H1 (cell line): ENCODE measurements around the gene PREX1. TPM values are rescaled to one million over a fixed set of nuclear protein-coding genes. Genes with fewer than 3 reads are reported as not detected.

ENCODE experiments used
- CTCF ChIA-PET: fragments of 300-600 bp; sonication (Branson Sonifier 250); formaldehyde crosslinking; loops from one replicate; lab custom pipeline; 2021; ENCODE audit not compliant: partially characterized antibody; lab: Charles Lee
- POLR2A ChIA-PET: fragments of 300-600 bp; sonication (Branson Sonifier 250); formaldehyde crosslinking; loops from one replicate; lab custom pipeline; 2021; ENCODE audit warnings: inconsistent platforms; ENCODE audit not compliant: partially characterized antibody; lab: Charles Lee
- DNase-seq, 2 experiments: peaks; one replicate each; pipeline versions ENCODE4 v3.0.0 to v3.0.0-alpha.2; 2010 to 2022; ENCODE audit warnings: low spot score in 2 of 2, low read depth in 1 of 2, mixed read lengths in 1 of 2
- FAIRE-seq: peaks from 2 replicates; lab custom pipeline; 2011; peaks lifted over from hg19 to GRCh38; lab: Jason Lieb, UNC
- H2AFZ ChIP-seq: 2 replicates; pipeline ENCODE4 v1.8.1; 2012; ENCODE audit warnings: low read length, inconsistent platforms
- H2AK5ac ChIP-seq: 2 replicates; pipeline ENCODE4 v1.6.1; 2013; ENCODE audit warnings: low read depth, low read length
- H2BK120ac ChIP-seq: replicated peaks from 2 replicates; pipeline ENCODE3; 2013; ENCODE audit warnings: low read depth, low read length, inconsistent platforms
- H2BK12ac ChIP-seq: 2 replicates; pipeline ENCODE4 v1.6.1; 2013; ENCODE audit warnings: low read depth, low read length
- H2BK15ac ChIP-seq: 2 replicates; pipeline ENCODE4 v1.6.1; 2013; ENCODE audit warnings: low read length
- H2BK20ac ChIP-seq: 2 replicates; pipeline ENCODE4 v1.6.1; 2013; ENCODE audit warnings: low read length
- H2BK5ac ChIP-seq: 2 replicates; pipeline ENCODE4 v1.6.1; 2013; ENCODE audit warnings: low read depth, low read length
- H3K14ac ChIP-seq: 2 replicates; pipeline ENCODE4 v1.6.1; 2013; ENCODE audit warnings: inconsistent platforms; ENCODE audit not compliant: insufficient read length
- H3K18ac ChIP-seq: 2 replicates; pipeline ENCODE4 v1.6.1; 2013; ENCODE audit warnings: low read length; ENCODE audit errors: extremely low read depth
- H3K23ac ChIP-seq: 2 replicates; pipeline ENCODE4 v1.6.1; 2013; ENCODE audit warnings: inconsistent platforms; ENCODE audit not compliant: insufficient read length
- H3K23me2 ChIP-seq: 2 replicates; pipeline ENCODE4 v1.6.1; 2013; ENCODE audit warnings: low read depth, low read length
- H3K27ac ChIP-seq: 2 replicates; pipeline ENCODE4 v1.6.1; 2011; ENCODE audit warnings: low read depth, low read length, inconsistent platforms
- H3K27me3 ChIP-seq, 4 experiments: replicated peaks in 1 of 4; 1 replicate in 1 of 4; 2 replicates in 3 of 4; pipeline versions ENCODE4 v1.6.1 to v1.8.1; 2011 to 2013; ENCODE audit warnings: low read length in 3 of 4, mild to moderate bottlenecking in 3 of 4, inconsistent platforms in 2 of 4, mixed read lengths in 2 of 4, moderate library complexity in 1 of 4; ENCODE audit not compliant: control insufficient read depth in 3 of 4, insufficient read depth in 3 of 4; ENCODE audit errors: extremely low read depth in 1 of 4
- H3K36me3 ChIP-seq, 4 experiments: 2 replicates each; pipeline versions ENCODE4 v1.6.1 to v1.8.1; 2011 to 2013; ENCODE audit warnings: mild to moderate bottlenecking in 4 of 4, low read length in 3 of 4, moderate library complexity in 2 of 4, control low read depth in 1 of 4, inconsistent platforms in 1 of 4; ENCODE audit not compliant: insufficient read depth in 4 of 4, control insufficient read depth in 2 of 4
- H3K4ac ChIP-seq: replicated peaks from 2 replicates; pipeline ENCODE3; 2013; ENCODE audit warnings: low read length, low read depth, mixed read lengths, inconsistent platforms; ENCODE audit not compliant: insufficient read length
- H3K4me1 ChIP-seq, 4 experiments: replicated peaks in 1 of 4; 1 replicate in 1 of 4; 2 replicates in 3 of 4; pipeline versions ENCODE4 v1.6.1 to v1.8.1; 2011 to 2013; ENCODE audit warnings: low read length in 3 of 4, inconsistent platforms in 2 of 4, mixed read lengths in 1 of 4; ENCODE audit not compliant: insufficient read depth in 4 of 4, control insufficient read depth in 3 of 4
- H3K4me2 ChIP-seq, 2 experiments: 2 replicates each; pipeline versions ENCODE4 v1.6.1 to v1.8.1; 2011 to 2013; ENCODE audit warnings: low read depth in 2 of 2, low read length in 2 of 2, control low read depth in 1 of 2, inconsistent platforms in 1 of 2, mild to moderate bottlenecking in 1 of 2; ENCODE audit not compliant: insufficient read depth in 1 of 2
- H3K4me3 ChIP-seq, 4 experiments: fragments of 200-600, 300-600 bp in 1 of 4; sonication (generic), shearing (Covaris generic), sonication (Bioruptor Twin) in 1 of 4; 2 replicates each; pipeline versions ENCODE4 v1.5.1 to v1.8.1; 2011 to 2016; ENCODE audit warnings: low read length in 4 of 4, low read depth in 3 of 4, control low read depth in 2 of 4, inconsistent platforms in 2 of 4, mild to moderate bottlenecking in 2 of 4, mixed read lengths in 1 of 4, moderate library complexity in 1 of 4; ENCODE audit not compliant: insufficient read depth in 2 of 4; ENCODE audit errors: extremely low read depth in 1 of 4
- H3K56ac ChIP-seq: replicated peaks from 2 replicates; pipeline ENCODE3; 2013; ENCODE audit warnings: low read depth, mild to moderate bottlenecking, mixed read lengths, low read length, inconsistent platforms; ENCODE audit not compliant: insufficient read length
- H3K79me1 ChIP-seq: 2 replicates; pipeline ENCODE4 v1.6.1; 2013; ENCODE audit warnings: low read depth, low read length, control low read depth
- H3K79me2 ChIP-seq, 2 experiments: 2 replicates each; pipeline versions ENCODE4 v1.6.1 to v1.8.1; 2012 to 2013; ENCODE audit warnings: low read length in 2 of 2, mild to moderate bottlenecking in 2 of 2, inconsistent platforms in 1 of 2; ENCODE audit not compliant: insufficient read depth in 2 of 2, control insufficient read depth in 1 of 2
- H3K9ac ChIP-seq, 4 experiments: replicated peaks in 1 of 4; 1 replicate in 1 of 4; 2 replicates in 3 of 4; pipeline versions ENCODE4 v1.6.1 to v1.8.1; 2011 to 2013; ENCODE audit warnings: low read depth in 3 of 4, low read length in 3 of 4, control low read depth in 2 of 4, mild to moderate bottlenecking in 2 of 4, moderate library complexity in 2 of 4, inconsistent platforms in 1 of 4; ENCODE audit errors: extremely low read depth in 1 of 4
- H3K9me3 ChIP-seq, 2 experiments: 2 replicates each; pipeline versions ENCODE4 v1.6.1 to v1.8.1; 2012 to 2013; ENCODE audit warnings: mild to moderate bottlenecking in 2 of 2, moderate library complexity in 2 of 2, control low read depth in 1 of 2, inconsistent platforms in 1 of 2, low read depth in 1 of 2, low read length in 1 of 2, mixed read lengths in 1 of 2; ENCODE audit not compliant: insufficient read depth in 2 of 2
- H4K20me1 ChIP-seq, 2 experiments: replicated peaks in 1 of 2; 2 replicates each; pipeline versions ENCODE3 to v1.8.1; 2011 to 2013; ENCODE audit warnings: inconsistent platforms in 2 of 2, low read length in 2 of 2, mild to moderate bottlenecking in 1 of 2; ENCODE audit not compliant: insufficient read depth in 2 of 2, control insufficient read depth in 1 of 2
- H4K5ac ChIP-seq: 2 replicates; pipeline ENCODE4 v1.6.1; 2013; ENCODE audit warnings: low read length, low read depth, mixed read lengths, inconsistent platforms; ENCODE audit not compliant: insufficient read length
- H4K8ac ChIP-seq: 2 replicates; pipeline ENCODE4 v1.8.0; 2013; ENCODE audit warnings: mild to moderate bottlenecking, moderate library complexity, low read length, inconsistent platforms; ENCODE audit not compliant: insufficient read depth; ENCODE audit errors: extremely low read depth
- H4K91ac ChIP-seq: replicated peaks from 2 replicates; pipeline ENCODE3; 2013; ENCODE audit warnings: low read length, mixed read lengths, inconsistent platforms; ENCODE audit not compliant: insufficient read length
- CBX8 ChIP-seq: fragments of 300-800, 300-1000 bp; sonication (generic); IDR thresholded peaks from 2 replicates; pipeline ENCODE4 v1.7.1; 2016; ENCODE audit warnings: low read depth, low read length, borderline replicate concordance
- EP300 ChIP-seq, 2 experiments: IDR thresholded peaks; 1 replicate in 1 of 2; 2 replicates in 1 of 2; pipeline ENCODE4 v1.6.1; 2011 to 2012; ENCODE audit warnings: low read depth in 2 of 2, low read length in 2 of 2, mild to moderate bottlenecking in 2 of 2, borderline replicate concordance in 1 of 2, inconsistent platforms in 1 of 2, moderate library complexity in 1 of 2
- FOSL1 ChIP-seq: IDR thresholded peaks from 2 replicates; pipeline ENCODE4 v1.6.1; 2011; ENCODE audit warnings: mild to moderate bottlenecking, low read depth, low read length, moderate library complexity; ENCODE audit not compliant: insufficient read depth
- GABPA ChIP-seq: IDR thresholded peaks from 2 replicates; pipeline ENCODE4 v1.6.1; 2011; ENCODE audit warnings: mild to moderate bottlenecking, low read length, moderate library complexity, borderline replicate concordance; ENCODE audit not compliant: insufficient read depth
- KDM1A ChIP-seq: fragments of 200-600, 300-600 bp; sonication (generic); IDR thresholded peaks from 2 replicates; pipeline ENCODE4 v1.7.1; 2016; ENCODE audit warnings: mild to moderate bottlenecking, low read length, borderline replicate concordance
- MAX ChIP-seq: IDR thresholded peaks from 2 replicates; pipeline ENCODE4 v1.6.1; 2012; ENCODE audit warnings: inconsistent platforms
- NRF1 ChIP-seq: IDR thresholded peaks from 2 replicates; pipeline ENCODE4 v1.6.1; 2011; ENCODE audit warnings: mild to moderate bottlenecking, low read depth, low read length, improper control_type of control experiment
- RAD21 ChIP-seq, 2 experiments: IDR thresholded peaks in 1 of 2; conservative IDR thresholded peaks in 1 of 2; 2 replicates each; pipeline ENCODE4 v1.6.1; 2011; ENCODE audit warnings: low read depth in 2 of 2, low read length in 2 of 2, improper control_type of control experiment in 1 of 2, inconsistent platforms in 1 of 2, mild to moderate bottlenecking in 1 of 2, moderate library complexity in 1 of 2
- SP2 ChIP-seq: IDR thresholded peaks from 2 replicates; pipeline ENCODE4 v1.6.1; 2012; ENCODE audit warnings: mild to moderate bottlenecking, low read length, inconsistent platforms
- WGBS, 2 experiments: shearing (Covaris generic) in 1 of 2; methylation state at CpG; one replicate each; pipeline versions ENCODE4 v1.1.6 to v1.1.7; 2013 to 2015; ENCODE audit warnings: low lambda C conversion rate in 2 of 2, mixed read lengths in 2 of 2, inconsistent platforms in 1 of 2, low coverage in 1 of 2, missing lambda C conversion rate in 1 of 2; ENCODE audit not compliant: insufficient replicate concordance in 2 of 2, insufficient coverage in 1 of 2, insufficient read length in 1 of 2; ENCODE audit errors: extremely low coverage in 1 of 2, missing lambda C conversion rate in 1 of 2; 5-methylcytosine and 5-hydroxymethylcytosine counted together
- polyA plus RNA-seq, 7 experiments: library from polyadenylated mRNA; depleted of rRNA in 3 of 7; stranded (reverse) in 5 of 7; unstranded in 2 of 7; fragments of >200 nt in 5 of 7; fragments of 200-250 nt in 2 of 7; gene quantifications; 1 replicate in 5 of 7; 2 replicates in 1 of 7; 4 replicates in 1 of 7; pipeline versions ENCODE4 v1.2.1 to v1.2.3, GENCODE V29; 2011 to 2013; ENCODE audit warnings: missing spikeins in 2 of 7, mixed read lengths in 2 of 7
- total RNA-seq: library from RNA; stranded (reverse); fragmentation: NEBNext Ultra II Directional; extraction: Animal tissue kit (Norgen Biotek cat#: 25700); gene quantifications from 2 replicates; pipeline ENCODE4 v1.2.1, GENCODE V29; 2021

Gene PREX1
- total and polyA plus RNA-seq, 2 of the 8 experiments (the other 6 are each of a cell fraction or from before 2014, with no cell fraction given) = 10.7 to 12.8 TPM

- FAIRE-seq = no peak
- TF ChIP-seq FOSL1 (no peak), EP300 (IDR thresholded peaks at IDR 0.05; ENCODE audit: borderline replicate concordance in 1 of 2, low read depth in 2 of 2, low read length in 2 of 2) (no peak), RAD21 (IDR thresholded peaks at IDR 0.05 in 1 of 2, conservative IDR thresholded peaks at IDR 0.05 in 1 of 2; ENCODE audit: low read depth in 2 of 2, low read length in 2 of 2) (peak; percentile 65 to 77), CBX8 (no peak), NRF1 (no peak), GABPA (0 out of 2 replicates have a peak, but pooled peaks have one; percentile 43), KDM1A (no peak), MAX (0 out of 2 replicates have a peak, but pooled peaks have one; percentile 15), SP2 (no peak)
These were observed 171.1 kb downstream of the PREX1 start for GRCh38 chr20:48656661-48657211.

More at GRCh38 chr20:48656661-48657211, 171.1 kb downstream of the PREX1 start:
- CTCF ChIA-PET = interaction anchor here (0.6 to 10.5 kb wide), 70 partner anchors 9 to 1011 kb away, joined by 3 to 186 read pairs (median 7); partner anchors contain the start of genes ARFGEF2 and PREX1
- Histone ChIP-seq H3K27me3 (no peaks in the 10 kb centered on the region), H3K23ac (no peak overlapping the region), H3K4ac (no peak overlapping the region), H3K14ac (no peak overlapping the region), H3K4me2 (no peak overlapping the region), H3K9me3 (0 out of 4 replicates have a peak, but pooled peaks cover 0 to 3% of the 10 kb centered on the region in 2 experiments), H4K8ac (no peak overlapping the region; the same call in 1 of the 2 replicates), H3K27ac (no peak overlapping the region), H3K79me1 (no peaks in the 10 kb centered on the region), H3K4me1 (no peaks in the 10 kb centered on the region; a peak in 1 of 7 replicates), H2BK120ac (no peak overlapping the region), H4K91ac (peak overlapping the region; percentile 15), H2BK12ac (0 out of 2 replicates have a peak overlapping the region, but pooled peaks have one; percentile 19), H4K5ac (no peak overlapping the region), H3K79me2 (no peaks in the 10 kb centered on the region), H3K18ac (no peak overlapping the region), H2AFZ (no peak overlapping the region), H3K36me3 (no peaks in the 10 kb centered on the region; a peak in 2 of 8 replicates), H2BK15ac (0 out of 2 replicates have a peak overlapping the region, but pooled peaks have one; percentile 6), H4K20me1 (no peaks in the 10 kb centered on the region), H2AK5ac (no peak overlapping the region), H2BK20ac (no peak overlapping the region), H2BK5ac (no peak overlapping the region; the same call in 1 of the 2 replicates), H3K23me2 (no peaks in the 10 kb centered on the region; the same call in 1 of the 2 replicates), H3K4me3 (no peak overlapping the region), H3K9ac (no peak overlapping the region), H3K56ac (no peak overlapping the region)
- DNase-seq = peak in 1 of 2 experiments; percentile 85
- 75% methylated on average over 14 of the region's 15 CpGs; no CpG with 5 or more reads in 1 of the 2 experiments for WGBS, 2 experiments
- POLR2A ChIA-PET = interaction anchor here (1.0 kb wide), 1 partner anchor 247 kb away, joined by 4 read pairs; no protein-coding TSS in a partner anchor
